Fibroblast of lung (primary cell): ENCODE results near the gene AGR3. TPM values are rescaled to one million over a fixed set of nuclear protein-coding genes. Genes with fewer than 3 reads are reported as not detected.
A peak's percentile ranks its signal among the peaks of the same experiment; 100 is the strongest.

ENCODE experiments used
- DNase-seq, 2 donors: peaks; one replicate each; pipeline versions ENCODE4 v3.0.0 to v3.0.0-alpha.2; 2010; ENCODE audit warnings: low read depth in 2 of 2
- H2AFZ ChIP-seq: 2 replicates; pipeline ENCODE4 v1.5.1; 2012; ENCODE audit warnings: low read length, control low read depth, inconsistent platforms
- H3K27ac ChIP-seq: 2 replicates; pipeline ENCODE4 v1.5.1; 2011; ENCODE audit warnings: low read length, control low read depth; ENCODE audit not compliant: insufficient read depth
- H3K27me3 ChIP-seq: 2 replicates; pipeline ENCODE4 v1.5.1; 2011; ENCODE audit warnings: mild to moderate bottlenecking, low read length; ENCODE audit not compliant: control insufficient read depth, insufficient read depth
- H3K36me3 ChIP-seq: 2 replicates; pipeline ENCODE4 v1.5.1; 2011; ENCODE audit warnings: low read length; ENCODE audit not compliant: control insufficient read depth, insufficient read depth
- H3K4me1 ChIP-seq: 2 replicates; pipeline ENCODE4 v1.5.1; 2011; ENCODE audit warnings: low read length; ENCODE audit not compliant: control insufficient read depth, insufficient read depth; ENCODE audit errors: extremely low read depth
- H3K4me2 ChIP-seq: 2 replicates; pipeline ENCODE4 v1.5.1; 2011; ENCODE audit warnings: low read length, control low read depth; ENCODE audit not compliant: insufficient read depth; ENCODE audit errors: extremely low read depth
- H3K4me3 ChIP-seq, 4 experiments: fragments of 200-600 bp in 1 of 4; sonication (generic) in 1 of 4; replicated peaks in 1 of 4; 2 replicates each; pipeline ENCODE4 v1.5.1; 2011 to 2016; ENCODE audit warnings: low read length in 4 of 4, low read depth in 3 of 4, mild to moderate bottlenecking in 3 of 4, control low read depth in 2 of 4, inconsistent platforms in 1 of 4, mixed read lengths in 1 of 4; ENCODE audit not compliant: insufficient read depth in 1 of 4; ENCODE audit errors: control extremely low read depth in 1 of 4
- H3K79me2 ChIP-seq: 2 replicates; pipeline ENCODE4 v1.5.1; 2012; ENCODE audit warnings: mild to moderate bottlenecking, low read length, inconsistent platforms; ENCODE audit not compliant: control insufficient read depth, insufficient read depth
- H3K9ac ChIP-seq: 2 replicates; pipeline ENCODE4 v1.5.1; 2011; ENCODE audit warnings: mild to moderate bottlenecking, low read length, control low read depth; ENCODE audit not compliant: insufficient read depth
- H3K9me3 ChIP-seq: 2 replicates; pipeline ENCODE4 v1.5.1; 2012; ENCODE audit warnings: low read depth, low read length; ENCODE audit not compliant: control insufficient read depth, insufficient read depth
- H4K20me1 ChIP-seq: 2 replicates; pipeline ENCODE4 v1.5.1; 2011; ENCODE audit warnings: low read length; ENCODE audit not compliant: control insufficient read depth, insufficient read depth; ENCODE audit errors: extremely low read depth
- EZH2 ChIP-seq: IDR thresholded peaks from 2 replicates; pipeline ENCODE4 v1.5.1; 2012; ENCODE audit warnings: low read length, control low read depth, mild to moderate bottlenecking; ENCODE audit errors: missing control alignments
- polyA plus RNA-seq, 2 donors: library from polyadenylated mRNA; depleted of rRNA in 1 of 2; stranded (reverse) in 1 of 2; unstranded in 1 of 2; fragments of >200 nt; gene quantifications; 2 replicates each; pipeline ENCODE4 v1.2.1, GENCODE V29; 2011 to 2012; ENCODE audit warnings: missing spikeins in 1 of 2
- total RNA-seq: library from RNA; depleted of rRNA; stranded (reverse); fragments of >200 nt; gene quantifications from 2 replicates; pipeline ENCODE4 v1.2.1, GENCODE V29; 2014
- TF ChIP-seq, protein P1 (sequence below), 2 donors: IDR thresholded peaks in 1 of 2; conservative IDR thresholded peaks in 1 of 2; 1 replicate in 1 of 2; 2 replicates in 1 of 2; pipeline ENCODE4 v1.5.1; 2011 to 2012; ENCODE audit warnings: low read length in 2 of 2, control low read depth in 1 of 2, inconsistent platforms in 1 of 2, low read depth in 1 of 2, mild to moderate bottlenecking in 1 of 2

Gene AGR3
- total and polyA plus RNA-seq, 2 donors (not counting 1 experiment from before 2014, with no cell fraction given): not detected

DNA sequence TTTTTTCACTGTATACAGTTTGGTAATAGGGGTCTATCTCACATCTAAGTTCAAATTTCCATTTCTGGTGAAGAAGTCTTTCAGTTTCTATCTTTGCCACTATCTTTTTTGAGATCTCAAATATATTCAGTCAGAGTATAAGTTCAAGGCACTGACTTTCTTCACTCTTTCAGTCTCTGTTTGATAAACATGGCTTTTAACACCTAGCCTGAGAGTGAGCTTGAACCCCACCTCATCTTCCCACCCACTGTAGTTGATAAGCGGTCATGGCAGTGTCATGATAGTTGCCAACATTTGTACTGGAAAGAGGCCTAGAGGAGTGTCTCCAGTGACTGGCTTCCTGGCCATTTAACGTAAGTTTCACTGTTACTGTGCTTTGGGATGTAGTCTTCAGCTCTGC, 41.2 kb upstream of the AGR3 start:
- Histone ChIP-seq H3K36me3 (no peaks in the 10 kb centered on the region), H2AFZ (no peak overlapping the region), H3K4me1 (no peaks in the 10 kb centered on the region), H3K27me3 (no peaks in the 10 kb centered on the region), H3K4me3 (no peak overlapping the region), H3K27ac (no peak overlapping the region), H3K9ac (no peak overlapping the region), H3K79me2 (no peaks in the 10 kb centered on the region), H4K20me1 (no peaks in the 10 kb centered on the region), H3K4me2 (no peak overlapping the region), H3K9me3 (no peaks in the 10 kb centered on the region)
- no peak for DNase-seq
- TF ChIP-seq, protein P1, sequence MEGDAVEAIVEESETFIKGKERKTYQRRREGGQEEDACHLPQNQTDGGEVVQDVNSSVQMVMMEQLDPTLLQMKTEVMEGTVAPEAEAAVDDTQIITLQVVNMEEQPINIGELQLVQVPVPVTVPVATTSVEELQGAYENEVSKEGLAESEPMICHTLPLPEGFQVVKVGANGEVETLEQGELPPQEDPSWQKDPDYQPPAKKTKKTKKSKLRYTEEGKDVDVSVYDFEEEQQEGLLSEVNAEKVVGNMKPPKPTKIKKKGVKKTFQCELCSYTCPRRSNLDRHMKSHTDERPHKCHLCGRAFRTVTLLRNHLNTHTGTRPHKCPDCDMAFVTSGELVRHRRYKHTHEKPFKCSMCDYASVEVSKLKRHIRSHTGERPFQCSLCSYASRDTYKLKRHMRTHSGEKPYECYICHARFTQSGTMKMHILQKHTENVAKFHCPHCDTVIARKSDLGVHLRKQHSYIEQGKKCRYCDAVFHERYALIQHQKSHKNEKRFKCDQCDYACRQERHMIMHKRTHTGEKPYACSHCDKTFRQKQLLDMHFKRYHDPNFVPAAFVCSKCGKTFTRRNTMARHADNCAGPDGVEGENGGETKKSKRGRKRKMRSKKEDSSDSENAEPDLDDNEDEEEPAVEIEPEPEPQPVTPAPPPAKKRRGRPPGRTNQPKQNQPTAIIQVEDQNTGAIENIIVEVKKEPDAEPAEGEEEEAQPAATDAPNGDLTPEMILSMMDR (conservative IDR thresholded peaks at IDR 0.05 in 1 of 2, IDR thresholded peaks at IDR 0.05 in 1 of 2; ENCODE audit: low read depth in 1 of 2, low read length in 2 of 2): no peak
- no peak for TF ChIP-seq EZH2

DNA sequence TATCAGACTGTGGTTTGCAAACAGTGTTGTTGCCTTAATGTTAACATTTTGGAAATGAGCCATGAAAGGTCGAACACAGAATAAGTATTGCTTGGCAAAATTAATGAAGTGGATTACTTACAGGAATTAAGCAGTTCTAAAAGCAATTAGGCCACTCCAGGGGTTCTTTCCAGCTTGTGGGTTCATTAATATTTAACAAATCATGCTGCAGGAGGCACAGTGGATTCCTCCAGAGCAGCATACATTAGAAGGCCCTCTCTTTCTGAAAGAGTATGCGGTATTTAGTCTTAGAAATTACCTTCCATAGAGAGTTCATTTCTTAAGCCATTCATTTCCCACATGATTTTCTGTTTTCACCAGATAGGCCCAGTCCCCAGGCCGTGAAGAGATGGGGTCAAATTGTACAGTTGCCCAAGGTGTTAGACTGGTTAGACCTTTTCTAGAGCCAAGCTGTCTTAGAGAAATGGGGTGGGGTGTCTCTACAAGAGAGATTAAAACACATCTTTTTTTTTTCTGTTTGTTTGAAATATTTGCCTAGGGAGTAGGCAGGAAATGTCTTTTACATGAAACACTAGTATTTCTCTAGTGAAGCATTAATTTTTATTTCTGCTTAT, 40.0 kb upstream of the AGR3 start:
- H3K9ac ChIP-seq: no peak overlapping the region
- no peaks in the 10 kb centered on the region for H3K4me1 ChIP-seq
- no peak overlapping the region for H3K27ac ChIP-seq
- H3K36me3 ChIP-seq: no peaks in the 10 kb centered on the region
- H4K20me1 ChIP-seq: no peaks in the 10 kb centered on the region
- peak in 1 of 2 donors; percentile 37 for DNase-seq
- no peak for TF ChIP-seq EZH2
- TF ChIP-seq, protein P1 (conservative IDR thresholded peaks at IDR 0.05 in 1 of 2, IDR thresholded peaks at IDR 0.05 in 1 of 2; ENCODE audit: low read depth in 1 of 2, low read length in 2 of 2): no peak
- no peak overlapping the region for H2AFZ ChIP-seq
- no peaks in the 10 kb centered on the region for H3K27me3 ChIP-seq
- H3K4me2 ChIP-seq: no peak overlapping the region
- no peaks in the 10 kb centered on the region for H3K9me3 ChIP-seq
- H3K79me2 ChIP-seq: no peaks in the 10 kb centered on the region
- no peak overlapping the region for H3K4me3 ChIP-seq

DNA sequence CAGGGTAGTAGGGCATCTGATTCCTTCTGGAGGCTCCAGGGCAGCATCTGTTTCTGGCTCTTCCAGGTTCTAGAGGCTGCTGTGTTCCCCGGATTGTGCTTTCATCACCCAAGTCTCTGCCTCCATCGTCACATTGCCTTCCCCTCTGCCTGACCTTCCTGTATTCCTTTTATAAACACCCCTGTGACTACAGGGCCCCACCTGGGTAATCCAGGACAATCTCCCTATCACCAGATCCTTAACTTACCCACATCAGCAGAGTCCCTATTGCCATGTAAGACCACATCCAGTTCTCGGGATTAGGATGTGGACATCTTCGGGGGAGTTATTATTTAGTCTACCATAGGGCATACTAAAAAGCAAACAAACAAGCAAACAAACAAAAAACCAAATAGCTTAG, 39.4 kb upstream of the AGR3 start:
- H3K79me2 ChIP-seq: no peaks in the 10 kb centered on the region
- no peak overlapping the region for H2AFZ ChIP-seq
- no peak for DNase-seq
- H3K9ac ChIP-seq: no peak overlapping the region
- no peak overlapping the region for H3K4me3 ChIP-seq
- H3K27ac ChIP-seq: no peak overlapping the region
- no peaks in the 10 kb centered on the region for H3K36me3 ChIP-seq
- no peaks in the 10 kb centered on the region for H3K4me1 ChIP-seq
- H3K27me3 ChIP-seq: no peaks in the 10 kb centered on the region
- H4K20me1 ChIP-seq: no peaks in the 10 kb centered on the region
- no peak for TF ChIP-seq EZH2
- TF ChIP-seq, protein P1 (conservative IDR thresholded peaks at IDR 0.05 in 1 of 2, IDR thresholded peaks at IDR 0.05 in 1 of 2; ENCODE audit: low read depth in 1 of 2, low read length in 2 of 2): no peak
- H3K4me2 ChIP-seq: no peak overlapping the region
- H3K9me3 ChIP-seq: no peaks in the 10 kb centered on the region
